GM23338 (cell line): ENCODE measurements around the gene OAT. TPM values are rescaled to one million over a fixed set of nuclear protein-coding genes. Genes with fewer than 3 reads are reported as not detected.
A peak's percentile ranks its signal among the peaks of the same experiment; 100 is the strongest.

Experiments
- ATAC-seq: fragments of 200-7000 bp; cut with Tn5 transposase; 3 replicates; pipeline ENCODE4 v1.9.1; 2020
- DNase-seq: peaks from one replicate; pipeline ENCODE4 v3.0.0-alpha.2; 2015; ENCODE audit warnings: low spot score
- H2AFZ ChIP-seq: fragments of 200-600 bp; sonication (generic); 2 replicates; pipeline ENCODE4 v1.8.0; 2016; ENCODE audit warnings: antibody characterized with exemption, mild to moderate bottlenecking, moderate library complexity
- H3F3A ChIP-seq: fragments of 200-600 bp; sonication (generic); replicated peaks from 2 replicates; pipeline ENCODE4 v1.8.0; 2017; ENCODE audit warnings: antibody characterized with exemption, mixed run types, low read depth
- H3K27ac ChIP-seq: fragments of 200-600 bp; sonication (generic); 2 replicates; pipeline ENCODE4 v1.6.1; 2016; ENCODE audit warnings: low read depth
- H3K27me3 ChIP-seq: fragments of 200-600 bp; sonication (generic); 2 replicates; pipeline ENCODE4 v1.8.0; 2016; ENCODE audit warnings: mild to moderate bottlenecking, mixed run types, moderate library complexity; ENCODE audit not compliant: insufficient read depth
- H3K36me3 ChIP-seq: fragments of 200-600 bp; sonication (generic); 2 replicates; pipeline ENCODE4 v1.8.0; 2016; ENCODE audit warnings: mild to moderate bottlenecking; ENCODE audit not compliant: insufficient read depth
- H3K4me1 ChIP-seq: fragments of 200-600 bp; sonication (generic); 2 replicates; pipeline ENCODE4 v1.8.0; 2016; ENCODE audit warnings: mild to moderate bottlenecking, moderate library complexity; ENCODE audit not compliant: insufficient read depth
- H3K4me2 ChIP-seq: fragments of 200-600 bp; sonication (generic); 2 replicates; pipeline ENCODE4 v1.7.1; 2017; ENCODE audit warnings: mixed run types
- H3K4me3 ChIP-seq: fragments of 200-600 bp; sonication (generic); 2 replicates; pipeline ENCODE4 v1.6.1; 2016; ENCODE audit warnings: mixed run types
- H3K79me2 ChIP-seq: fragments of 200-600 bp; sonication (generic); replicated peaks from 2 replicates; pipeline ENCODE4 v1.8.0; 2017; ENCODE audit warnings: mild to moderate bottlenecking; ENCODE audit not compliant: insufficient read depth
- H3K9me2 ChIP-seq: fragments of 200-600 bp; sonication (generic); 2 replicates; pipeline ENCODE4 v1.8.0; 2017; ENCODE audit not compliant: insufficient read depth
- H4K20me1 ChIP-seq: fragments of 200-600 bp; sonication (generic); replicated peaks from 2 replicates; pipeline ENCODE4 v1.8.0; 2017; ENCODE audit warnings: mild to moderate bottlenecking; ENCODE audit not compliant: insufficient read depth
- H3K27ac Mint-ChIP-seq: 2 replicates; pipeline ENCODE4 v1.8.0; 2020; ENCODE audit warnings: inconsistent platforms, mild to moderate bottlenecking, moderate library complexity, mixed read lengths
- H3K27me3 Mint-ChIP-seq: 3 replicates; pipeline ENCODE4 v1.8.0; 2022; ENCODE audit warnings: low read depth, mild to moderate bottlenecking, moderate library complexity, mixed read lengths, inconsistent platforms; ENCODE audit not compliant: insufficient read depth, poor library complexity
- H3K36me3 Mint-ChIP-seq: 3 replicates; pipeline ENCODE4 v1.8.0; 2021; ENCODE audit warnings: low read depth, mild to moderate bottlenecking, inconsistent platforms, moderate library complexity, mixed read lengths
- H3K4me1 Mint-ChIP-seq: 3 replicates; pipeline ENCODE4 v1.8.0; 2020; ENCODE audit warnings: mild to moderate bottlenecking, inconsistent platforms, mixed read lengths
- H3K4me3 Mint-ChIP-seq: 3 replicates; pipeline ENCODE4 v1.8.0; 2021; ENCODE audit warnings: moderate library complexity, mild to moderate bottlenecking, inconsistent platforms, mixed read lengths
- H3K9me3 Mint-ChIP-seq: 3 replicates; pipeline ENCODE4 v1.8.0; 2020; ENCODE audit warnings: moderate library complexity, mild to moderate bottlenecking, inconsistent platforms, mixed read lengths
- CREB1 ChIP-seq: fragments of 250-450 bp; sonication (Bioruptor Pico); IDR thresholded peaks from 2 replicates; pipeline ENCODE4 v1.5.0; 2020; ENCODE audit warnings: low read depth, mild to moderate bottlenecking, moderate library complexity
- EZH2 ChIP-seq: fragments of 200-600 bp; sonication (generic); IDR thresholded peaks from one replicate; pipeline ENCODE4 v1.8.0; 2017; ENCODE audit warnings: antibody characterized with exemption, mild to moderate bottlenecking, low read depth; ENCODE audit not compliant: unreplicated experiment
- EZH2phosphoT487 ChIP-seq: fragments of 200-600 bp; sonication (generic); IDR thresholded peaks from one replicate; pipeline ENCODE4 v1.8.1; 2018; ENCODE audit warnings: antibody characterized with exemption; ENCODE audit not compliant: unreplicated experiment
- JUNB ChIP-seq: IDR thresholded peaks from one replicate; pipeline ENCODE4 v1.6.1; 2016; ENCODE audit warnings: antibody characterized with exemption; ENCODE audit not compliant: unreplicated experiment
- POLR2AphosphoS5 ChIP-seq: IDR thresholded peaks from 2 replicates; pipeline ENCODE4 v1.6.1; 2016; ENCODE audit warnings: antibody characterized with exemption, low read depth
- STAT1 ChIP-seq: IDR thresholded peaks from one replicate; pipeline ENCODE4 v1.6.1; 2016; ENCODE audit warnings: antibody characterized with exemption; ENCODE audit not compliant: unreplicated experiment
- ZNF114 ChIP-seq: fragments of 250-450 bp; sonication (Bioruptor Pico); IDR thresholded peaks from 2 replicates; pipeline ENCODE4 v1.5.0; 2020; ENCODE audit warnings: mild to moderate bottlenecking, moderate library complexity
- ZNF331 ChIP-seq: fragments of 250-450 bp; sonication (Bioruptor Pico); IDR thresholded peaks from 2 replicates; pipeline ENCODE4 v1.5.0; 2020; ENCODE audit warnings: low read depth, mild to moderate bottlenecking, moderate library complexity
- polyA plus RNA-seq: library from polyadenylated mRNA; unstranded; fragments of >200 nt; fragmentation: Nextera tagmentation; extraction: Ambion mirVana; gene quantifications from 2 replicates; pipeline ENCODE4 v1.2.1, GENCODE V29; 2016
- total RNA-seq: library from RNA; depleted of rRNA; stranded (reverse); fragments of >200 nt; shearing (Covaris generic); gene quantifications from 2 replicates; pipeline ENCODE4 v1.2.3, GENCODE V29; 2014
- TF ChIP-seq, protein P1 (sequence below): fragments of 250-450 bp; sonication (Bioruptor Pico); IDR thresholded peaks from 2 replicates; pipeline ENCODE4 v1.5.0; 2020; ENCODE audit warnings: mild to moderate bottlenecking, moderate library complexity
- TF ChIP-seq, protein P2 (sequence below): IDR thresholded peaks from one replicate; pipeline ENCODE4 v1.6.1; 2018; ENCODE audit warnings: antibody characterized with exemption; ENCODE audit not compliant: unreplicated experiment
- TF ChIP-seq, protein P3 (sequence below), 2 experiments: fragments of 200-600 bp in 1 of 2; sonication (generic) in 1 of 2; conservative IDR thresholded peaks; 2 replicates each; pipeline versions ENCODE4 v1.5.1 to v1.6.1; 2016 to 2017; ENCODE audit warnings: antibody characterized with exemption in 2 of 2, low read depth in 2 of 2, mild to moderate bottlenecking in 2 of 2, moderate library complexity in 1 of 2

OAT gene
- total and polyA plus RNA-seq, 2 experiments from 2014 or later = 131 to 139 TPM

DNA sequence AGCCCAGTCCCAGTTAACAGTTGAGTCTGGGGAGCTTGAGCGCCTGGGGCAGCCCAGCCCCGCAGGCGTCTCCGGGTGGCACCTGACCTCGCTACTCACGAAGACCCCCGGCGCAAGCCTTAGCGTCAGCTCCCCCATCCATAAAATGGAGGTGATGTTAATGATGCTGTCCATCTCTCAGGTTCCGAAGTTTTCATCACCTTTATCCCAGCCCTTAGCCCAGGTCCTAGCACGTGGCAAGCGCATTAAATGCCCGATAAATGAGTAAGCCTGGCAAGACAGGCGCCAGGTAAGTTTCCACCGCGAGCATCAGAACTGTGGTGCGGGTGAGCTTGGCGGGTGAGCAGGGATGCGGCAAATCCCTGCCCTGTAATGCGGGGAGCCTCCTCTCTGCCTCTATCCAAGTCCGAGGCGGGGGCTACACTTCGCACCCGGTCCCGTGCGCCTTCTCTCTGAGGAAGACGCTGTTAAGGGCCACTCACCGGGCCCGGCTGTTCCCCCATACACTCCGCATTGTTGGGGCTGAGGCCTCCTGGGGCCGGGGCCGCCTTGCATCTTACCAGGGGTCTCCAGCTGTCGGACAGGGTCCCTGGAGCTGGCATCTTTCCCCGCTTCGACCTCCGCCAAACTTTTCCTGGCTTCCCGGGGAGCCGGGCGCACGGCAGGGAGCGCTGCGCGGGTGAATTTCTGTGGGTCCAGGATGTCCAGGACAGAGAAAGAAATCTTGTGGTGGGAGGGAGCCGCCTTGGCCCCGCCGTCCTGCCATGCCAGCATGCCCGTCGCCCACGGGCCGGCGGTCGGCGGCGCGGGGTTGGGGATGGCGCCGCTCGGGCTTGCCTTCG is 30.7 kb upstream of the OAT start (continued):
- TF ChIP-seq, protein P1, sequence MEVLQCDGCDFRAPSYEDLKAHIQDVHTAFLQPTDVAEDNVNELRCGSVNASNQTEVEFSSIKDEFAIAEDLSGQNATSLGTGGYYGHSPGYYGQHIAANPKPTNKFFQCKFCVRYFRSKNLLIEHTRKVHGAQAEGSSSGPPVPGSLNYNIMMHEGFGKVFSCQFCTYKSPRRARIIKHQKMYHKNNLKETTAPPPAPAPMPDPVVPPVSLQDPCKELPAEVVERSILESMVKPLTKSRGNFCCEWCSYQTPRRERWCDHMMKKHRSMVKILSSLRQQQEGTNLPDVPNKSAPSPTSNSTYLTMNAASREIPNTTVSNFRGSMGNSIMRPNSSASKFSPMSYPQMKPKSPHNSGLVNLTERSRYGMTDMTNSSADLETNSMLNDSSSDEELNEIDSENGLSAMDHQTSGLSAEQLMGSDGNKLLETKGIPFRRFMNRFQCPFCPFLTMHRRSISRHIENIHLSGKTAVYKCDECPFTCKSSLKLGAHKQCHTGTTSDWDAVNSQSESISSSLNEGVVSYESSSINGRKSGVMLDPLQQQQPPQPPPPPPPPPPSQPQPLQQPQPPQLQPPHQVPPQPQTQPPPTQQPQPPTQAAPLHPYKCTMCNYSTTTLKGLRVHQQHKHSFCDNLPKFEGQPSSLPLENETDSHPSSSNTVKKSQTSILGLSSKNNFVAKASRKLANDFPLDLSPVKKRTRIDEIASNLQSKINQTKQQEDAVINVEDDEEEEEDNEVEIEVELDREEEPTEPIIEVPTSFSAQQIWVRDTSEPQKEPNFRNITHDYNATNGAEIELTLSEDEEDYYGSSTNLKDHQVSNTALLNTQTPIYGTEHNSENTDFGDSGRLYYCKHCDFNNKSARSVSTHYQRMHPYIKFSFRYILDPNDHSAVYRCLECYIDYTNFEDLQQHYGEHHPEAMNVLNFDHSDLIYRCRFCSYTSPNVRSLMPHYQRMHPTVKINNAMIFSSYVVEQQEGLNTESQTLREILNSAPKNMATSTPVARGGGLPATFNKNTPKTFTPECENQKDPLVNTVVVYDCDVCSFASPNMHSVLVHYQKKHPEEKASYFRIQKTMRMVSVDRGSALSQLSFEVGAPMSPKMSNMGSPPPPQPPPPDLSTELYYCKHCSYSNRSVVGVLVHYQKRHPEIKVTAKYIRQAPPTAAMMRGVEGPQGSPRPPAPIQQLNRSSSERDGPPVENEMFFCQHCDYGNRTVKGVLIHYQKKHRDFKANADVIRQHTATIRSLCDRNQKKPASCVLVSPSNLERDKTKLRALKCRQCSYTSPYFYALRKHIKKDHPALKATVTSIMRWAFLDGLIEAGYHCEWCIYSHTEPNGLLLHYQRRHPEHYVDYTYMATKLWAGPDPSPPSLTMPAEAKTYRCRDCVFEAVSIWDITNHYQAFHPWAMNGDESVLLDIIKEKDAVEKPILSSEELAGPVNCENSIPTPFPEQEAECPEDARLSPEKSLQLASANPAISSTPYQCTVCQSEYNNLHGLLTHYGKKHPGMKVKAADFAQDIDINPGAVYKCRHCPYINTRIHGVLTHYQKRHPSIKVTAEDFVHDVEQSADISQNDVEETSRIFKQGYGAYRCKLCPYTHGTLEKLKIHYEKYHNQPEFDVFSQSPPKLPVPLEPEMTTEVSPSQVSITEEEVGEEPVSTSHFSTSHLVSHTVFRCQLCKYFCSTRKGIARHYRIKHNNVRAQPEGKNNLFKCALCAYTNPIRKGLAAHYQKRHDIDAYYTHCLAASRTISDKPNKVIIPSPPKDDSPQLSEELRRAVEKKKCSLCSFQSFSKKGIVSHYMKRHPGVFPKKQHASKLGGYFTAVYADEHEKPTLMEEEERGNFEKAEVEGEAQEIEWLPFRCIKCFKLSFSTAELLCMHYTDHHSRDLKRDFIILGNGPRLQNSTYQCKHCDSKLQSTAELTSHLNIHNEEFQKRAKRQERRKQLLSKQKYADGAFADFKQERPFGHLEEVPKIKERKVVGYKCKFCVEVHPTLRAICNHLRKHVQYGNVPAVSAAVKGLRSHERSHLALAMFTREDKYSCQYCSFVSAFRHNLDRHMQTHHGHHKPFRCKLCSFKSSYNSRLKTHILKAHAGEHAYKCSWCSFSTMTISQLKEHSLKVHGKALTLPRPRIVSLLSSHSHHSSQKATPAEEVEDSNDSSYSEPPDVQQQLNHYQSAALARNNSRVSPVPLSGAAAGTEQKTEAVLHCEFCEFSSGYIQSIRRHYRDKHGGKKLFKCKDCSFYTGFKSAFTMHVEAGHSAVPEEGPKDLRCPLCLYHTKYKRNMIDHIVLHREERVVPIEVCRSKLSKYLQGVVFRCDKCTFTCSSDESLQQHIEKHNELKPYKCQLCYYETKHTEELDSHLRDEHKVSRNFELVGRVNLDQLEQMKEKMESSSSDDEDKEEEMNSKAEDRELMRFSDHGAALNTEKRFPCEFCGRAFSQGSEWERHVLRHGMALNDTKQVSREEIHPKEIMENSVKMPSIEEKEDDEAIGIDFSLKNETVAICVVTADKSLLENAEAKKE (CRISPR knock-in tag) = no peak
- TF ChIP-seq ZNF331 (CRISPR knock-in tag) (no peak), POLR2AphosphoS5 (peak; percentile 4; the same call in 1 of the 2 replicates), STAT1 (no peak), ZNF114 (CRISPR knock-in tag) (no peak), EZH2 (no peak)

DNA sequence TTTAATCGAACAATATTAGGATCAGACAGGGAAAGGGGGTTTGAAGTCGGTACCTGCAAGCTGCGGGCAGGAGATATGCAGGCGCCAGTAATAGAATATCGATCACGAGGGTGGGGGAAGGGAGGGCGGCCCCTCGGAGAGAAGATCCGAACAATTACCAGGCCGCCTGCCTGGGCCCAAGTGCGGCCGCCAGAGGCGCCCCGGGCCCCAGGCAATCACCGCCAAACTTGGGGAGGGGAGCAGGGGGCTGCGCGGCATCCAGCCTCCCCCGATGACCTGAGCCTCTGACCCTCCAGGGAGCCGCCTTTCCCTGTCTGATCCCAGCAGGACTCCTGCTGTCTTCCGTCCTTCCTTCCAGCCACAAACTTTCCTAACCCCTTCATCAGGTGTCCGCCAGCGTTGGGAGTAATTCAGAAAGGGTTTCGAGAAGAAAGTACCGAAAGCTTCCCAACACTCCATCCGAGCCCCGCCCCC is 30.0 kb upstream of the OAT start:
- peak; percentile 79 for DNase-seq
- Histone ChIP-seq H3K4me2 (peak overlapping the region; percentile 99), H3K27me3 (peaks cover 52% of the 10 kb centered on the region), H3K9me2 (no peaks in the 10 kb centered on the region), H2AFZ (peak overlapping the region; percentile 91; the same call in 1 of the 2 replicates), H3K79me2 (no peaks in the 10 kb centered on the region; the same call in 1 of the 2 replicates), H4K20me1 (peaks cover 5% of the 10 kb centered on the region; the same call in 1 of the 2 replicates), H3K27ac (no peak overlapping the region), H3F3A (peaks cover 29% of the 10 kb centered on the region), H3K4me1 (peaks cover 46% of the 10 kb centered on the region), H3K4me3 (peak overlapping the region; percentile 81), H3K36me3 (no peaks in the 10 kb centered on the region)
- H3K36me3 Mint-ChIP-seq = peaks cover 12% of the 10 kb centered on the region
- no peak overlapping the region for H3K27ac Mint-ChIP-seq
- no peaks in the 10 kb centered on the region for H3K9me3 Mint-ChIP-seq
- ATAC-seq = peak; percentile 22
- peaks cover 44% of the 10 kb centered on the region for H3K4me1 Mint-ChIP-seq
- TF ChIP-seq, protein P2, sequence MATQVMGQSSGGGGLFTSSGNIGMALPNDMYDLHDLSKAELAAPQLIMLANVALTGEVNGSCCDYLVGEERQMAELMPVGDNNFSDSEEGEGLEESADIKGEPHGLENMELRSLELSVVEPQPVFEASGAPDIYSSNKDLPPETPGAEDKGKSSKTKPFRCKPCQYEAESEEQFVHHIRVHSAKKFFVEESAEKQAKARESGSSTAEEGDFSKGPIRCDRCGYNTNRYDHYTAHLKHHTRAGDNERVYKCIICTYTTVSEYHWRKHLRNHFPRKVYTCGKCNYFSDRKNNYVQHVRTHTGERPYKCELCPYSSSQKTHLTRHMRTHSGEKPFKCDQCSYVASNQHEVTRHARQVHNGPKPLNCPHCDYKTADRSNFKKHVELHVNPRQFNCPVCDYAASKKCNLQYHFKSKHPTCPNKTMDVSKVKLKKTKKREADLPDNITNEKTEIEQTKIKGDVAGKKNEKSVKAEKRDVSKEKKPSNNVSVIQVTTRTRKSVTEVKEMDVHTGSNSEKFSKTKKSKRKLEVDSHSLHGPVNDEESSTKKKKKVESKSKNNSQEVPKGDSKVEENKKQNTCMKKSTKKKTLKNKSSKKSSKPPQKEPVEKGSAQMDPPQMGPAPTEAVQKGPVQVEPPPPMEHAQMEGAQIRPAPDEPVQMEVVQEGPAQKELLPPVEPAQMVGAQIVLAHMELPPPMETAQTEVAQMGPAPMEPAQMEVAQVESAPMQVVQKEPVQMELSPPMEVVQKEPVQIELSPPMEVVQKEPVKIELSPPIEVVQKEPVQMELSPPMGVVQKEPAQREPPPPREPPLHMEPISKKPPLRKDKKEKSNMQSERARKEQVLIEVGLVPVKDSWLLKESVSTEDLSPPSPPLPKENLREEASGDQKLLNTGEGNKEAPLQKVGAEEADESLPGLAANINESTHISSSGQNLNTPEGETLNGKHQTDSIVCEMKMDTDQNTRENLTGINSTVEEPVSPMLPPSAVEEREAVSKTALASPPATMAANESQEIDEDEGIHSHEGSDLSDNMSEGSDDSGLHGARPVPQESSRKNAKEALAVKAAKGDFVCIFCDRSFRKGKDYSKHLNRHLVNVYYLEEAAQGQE = no peak
- TF ChIP-seq ZNF114 (CRISPR knock-in tag) (no peak), EZH2 (no peak), POLR2AphosphoS5 (no peak), EZH2phosphoT487 (no peak), JUNB (no peak), CREB1 (CRISPR knock-in tag) (no peak)
- TF ChIP-seq, protein P3, sequence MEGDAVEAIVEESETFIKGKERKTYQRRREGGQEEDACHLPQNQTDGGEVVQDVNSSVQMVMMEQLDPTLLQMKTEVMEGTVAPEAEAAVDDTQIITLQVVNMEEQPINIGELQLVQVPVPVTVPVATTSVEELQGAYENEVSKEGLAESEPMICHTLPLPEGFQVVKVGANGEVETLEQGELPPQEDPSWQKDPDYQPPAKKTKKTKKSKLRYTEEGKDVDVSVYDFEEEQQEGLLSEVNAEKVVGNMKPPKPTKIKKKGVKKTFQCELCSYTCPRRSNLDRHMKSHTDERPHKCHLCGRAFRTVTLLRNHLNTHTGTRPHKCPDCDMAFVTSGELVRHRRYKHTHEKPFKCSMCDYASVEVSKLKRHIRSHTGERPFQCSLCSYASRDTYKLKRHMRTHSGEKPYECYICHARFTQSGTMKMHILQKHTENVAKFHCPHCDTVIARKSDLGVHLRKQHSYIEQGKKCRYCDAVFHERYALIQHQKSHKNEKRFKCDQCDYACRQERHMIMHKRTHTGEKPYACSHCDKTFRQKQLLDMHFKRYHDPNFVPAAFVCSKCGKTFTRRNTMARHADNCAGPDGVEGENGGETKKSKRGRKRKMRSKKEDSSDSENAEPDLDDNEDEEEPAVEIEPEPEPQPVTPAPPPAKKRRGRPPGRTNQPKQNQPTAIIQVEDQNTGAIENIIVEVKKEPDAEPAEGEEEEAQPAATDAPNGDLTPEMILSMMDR (conservative IDR thresholded peaks at IDR 0.05; ENCODE audit: low read depth in 2 of 2) = peak; percentile 43 to 44
- H3K4me3 Mint-ChIP-seq = peak overlapping the region; percentile 84
- peaks cover 59% of the 10 kb centered on the region for H3K27me3 Mint-ChIP-seq
